Brain microvascular endothelial cell (primary cell): ENCODE data around the gene GRID1.
"Not testable (repeated sequence)": the region's sequence is repeated elsewhere in the genome, so short reads cannot be mapped to it uniquely, and the experiment has no call there.

ENCODE experiments used
- DNase-seq: peaks from one replicate; pipeline ENCODE4 v3.0.0-alpha.2; 2020
- H3K27ac ChIP-seq: fragments of 250-450 bp; sonication (Bioruptor Pico); 2 replicates; pipeline ENCODE4 v1.5.1; 2020; ENCODE audit warnings: mild to moderate bottlenecking, moderate library complexity
- H3K27me3 ChIP-seq: fragments of 250-450 bp; sonication (Bioruptor Pico); replicated peaks from 2 replicates; pipeline ENCODE4 v1.5.1; 2020; ENCODE audit warnings: mild to moderate bottlenecking
- H3K36me3 ChIP-seq: fragments of 250-450 bp; sonication (Bioruptor Pico); replicated peaks from 2 replicates; pipeline ENCODE4 v1.5.1; 2020; ENCODE audit warnings: mild to moderate bottlenecking
- H3K4me3 ChIP-seq: 2 replicates; pipeline ENCODE4 v1.5.1; 2011; ENCODE audit warnings: low read depth, mild to moderate bottlenecking, control low read depth, low read length, moderate library complexity
- CTCF ChIP-seq: IDR thresholded peaks from 2 replicates; pipeline ENCODE4 v1.5.1; 2011; ENCODE audit warnings: low read depth, mild to moderate bottlenecking, moderate library complexity, low read length, control low read depth, inconsistent platforms; ENCODE audit errors: missing control alignments
- in situ Hi-C: cut with HindIII; loops from 2 replicates; pipeline ENCODE4 v1.10.0; 2017; ENCODE audit warnings: low sequenced_read_pairs, low pct_ligation_motif_present

Gene GRID1

GRCh38 chr10:85734791-85735190, 631.8 kb downstream of the GRID1 start:
- Histone ChIP-seq H3K27ac (no peak overlapping the region), H3K36me3 (no peaks in the 10 kb centered on the region), H3K27me3 (no peaks in the 10 kb centered on the region), H3K4me3 (no peak overlapping the region)
- DNase-seq, result no peak
- no peak for TF ChIP-seq CTCF
- in situ Hi-C loops, result no loop called here

GRCh38 chr10:85724215-85724614, 642.4 kb downstream of the GRID1 start:
- no peak for TF ChIP-seq CTCF
- H3K27ac ChIP-seq, result no peak overlapping the region
- in situ Hi-C loops, result no loop called here
- H3K4me3 ChIP-seq, result no peak overlapping the region
- no peaks in the 10 kb centered on the region for H3K27me3 ChIP-seq
- no peaks in the 10 kb centered on the region for H3K36me3 ChIP-seq
- no peak for DNase-seq

- Histone ChIP-seq H3K27ac (no peak overlapping the region), H3K4me3 (no peak overlapping the region), H3K36me3 (no peaks in the 10 kb centered on the region), H3K27me3 (no peaks in the 10 kb centered on the region)
- TF ChIP-seq CTCF, result no peak
- no peak for DNase-seq
- in situ Hi-C loops, result no loop called here
Observed at GRCh38 chr10:85720931-85721590, 645.5 kb downstream of the GRID1 start.

- no peak for TF ChIP-seq CTCF
- no peaks in the 10 kb centered on the region for H3K36me3 ChIP-seq
- H3K27me3 ChIP-seq, result no peaks in the 10 kb centered on the region
- DNase-seq, result no peak
- H3K27ac ChIP-seq, result no peak overlapping the region
- H3K4me3 ChIP-seq, result no peak overlapping the region
- in situ Hi-C loops, result no loop called here
Observed at GRCh38 chr10:85719408-85719807, 647.2 kb downstream of the GRID1 start.

- no peak overlapping the region for H3K27ac ChIP-seq
- no peaks in the 10 kb centered on the region for H3K27me3 ChIP-seq
- in situ Hi-C loops, result no loop called here
- DNase-seq, result no peak
- no peak overlapping the region for H3K4me3 ChIP-seq
- no peaks in the 10 kb centered on the region for H3K36me3 ChIP-seq
- no peak for TF ChIP-seq CTCF
Observed at GRCh38 chr10:85713885-85714284, 652.7 kb downstream of the GRID1 start.

- no peak for TF ChIP-seq CTCF
- DNase-seq, result no peak
- H3K4me3 ChIP-seq, result no peak overlapping the region
- no peaks in the 10 kb centered on the region for H3K36me3 ChIP-seq
- in situ Hi-C loops, result no loop called here
- no peaks in the 10 kb centered on the region for H3K27me3 ChIP-seq
- H3K27ac ChIP-seq, result no peak overlapping the region
Observed at GRCh38 chr10:85702768-85703167, 663.8 kb downstream of the GRID1 start.

- H3K36me3 ChIP-seq, H3K27ac ChIP-seq, H3K4me3 ChIP-seq, in situ Hi-C loops, DNase-seq, H3K27me3 ChIP-seq: not testable (repeated sequence)
Observed at GRCh38 chr10:85699066-85699465, 667.5 kb downstream of the GRID1 start.
